HEK293 (cell line): Measurements from ENCODE around the gene IRF1.

ENCODE experiments used
- CTCF ChIA-PET: fragments of 350-600 bp; formaldehyde crosslinking; extraction: SDS; loops from one replicate; lab custom pipeline; 2021; ENCODE audit warnings: antibody characterized with exemption; lab: Yijun Ruan, JAX
- POLR2A ChIA-PET: fragments of 300-600 bp; formaldehyde crosslinking; extraction: SDS; loops from one replicate; lab custom pipeline; 2020; ENCODE audit warnings: antibody characterized with exemption, inconsistent platforms; lab: Yijun Ruan, JAX
- H3K27ac ChIP-seq: fragments of 200-500 bp; sonication (Bioruptor generic); 2 replicates; pipeline ENCODE4 v1.5.1; 2014; ENCODE audit warnings: low read depth, low read length, control low read depth, inconsistent platforms; ENCODE audit errors: extremely low read depth
- H3K36me3 ChIP-seq, 2 experiments: fragments of 200-500 bp in 1 of 2; sonication (Bioruptor generic) in 1 of 2; 1 replicate in 1 of 2; 2 replicates in 1 of 2; pipeline ENCODE4 v1.5.1; 2014 to 2017; ENCODE audit warnings: inconsistent platforms in 2 of 2, low read length in 2 of 2; ENCODE audit not compliant: control insufficient read depth in 2 of 2, insufficient read depth in 1 of 2
- H3K4me1 ChIP-seq: fragments of 200-500 bp; sonication (Bioruptor generic); 2 replicates; pipeline ENCODE4 v1.5.1; 2014; ENCODE audit warnings: mild to moderate bottlenecking, low read length, inconsistent platforms; ENCODE audit not compliant: control insufficient read depth, insufficient read depth
- H3K4me3 ChIP-seq: 2 replicates; pipeline ENCODE4 v1.5.1; 2011; ENCODE audit warnings: low read depth, mild to moderate bottlenecking, control low read depth, low read length, moderate library complexity
- H3K9me3 ChIP-seq: fragments of 200-500 bp; sonication (Bioruptor generic); 2 replicates; pipeline ENCODE4 v1.5.1; 2014; ENCODE audit warnings: low read depth, low read length, inconsistent platforms; ENCODE audit not compliant: control insufficient read depth, insufficient read depth
- HOXC10 ChIP-seq: sonication (generic); formaldehyde crosslinking; IDR thresholded peaks from 2 replicates; pipeline ENCODE4 v1.8.1; 2023; ENCODE audit warnings: mild to moderate bottlenecking, missing genetic modification reagents
- KLF16 ChIP-seq: fragments of 450-650 bp; formaldehyde crosslinking; IDR thresholded peaks from 2 replicates; pipeline ENCODE4 v1.5.1; 2017; ENCODE audit warnings: missing biosample characterization, missing genetic modification characterization
- KLF7 ChIP-seq: fragments of 450-650 bp; formaldehyde crosslinking; IDR thresholded peaks from 2 replicates; pipeline ENCODE4 v1.5.1; 2016; ENCODE audit warnings: missing biosample characterization, missing genetic modification characterization, borderline replicate concordance
- PRDM1 ChIP-seq: fragments of 450-650 bp; formaldehyde crosslinking; IDR thresholded peaks from 2 replicates; pipeline ENCODE4; 2016; ENCODE audit warnings: missing biosample characterization, missing genetic modification characterization
- YY1 ChIP-seq: fragments of 450-650 bp; formaldehyde crosslinking; IDR thresholded peaks from 2 replicates; pipeline ENCODE4 v1.5.1; 2018; ENCODE audit warnings: missing biosample characterization, missing genetic modification characterization
- ZIC2 ChIP-seq: fragments of 450-650 bp; formaldehyde crosslinking; IDR thresholded peaks from 2 replicates; pipeline ENCODE4 v1.5.1; 2016; ENCODE audit warnings: missing biosample characterization, missing genetic modification characterization
- ZNF121 ChIP-seq: fragments of 450-650 bp; formaldehyde crosslinking; IDR thresholded peaks from 2 replicates; pipeline ENCODE4 v1.5.1; 2016; ENCODE audit warnings: missing biosample characterization, missing genetic modification characterization
- ZNF394 ChIP-seq: fragments of 450-650 bp; formaldehyde crosslinking; IDR thresholded peaks from 2 replicates; pipeline ENCODE4 v1.5.1; 2016; ENCODE audit warnings: missing biosample characterization, missing genetic modification characterization, mild to moderate bottlenecking, moderate library complexity, borderline replicate concordance
- ZNF416 ChIP-seq: fragments of 450-650 bp; formaldehyde crosslinking; IDR thresholded peaks from 2 replicates; pipeline ENCODE4 v1.5.1; 2016; ENCODE audit warnings: missing biosample characterization, missing genetic modification characterization
- ZNF629 ChIP-seq: fragments of 450-650 bp; formaldehyde crosslinking; IDR thresholded peaks from 2 replicates; pipeline ENCODE4 v1.5.1; 2017; ENCODE audit warnings: missing biosample characterization, missing genetic modification characterization
- ZNF670 ChIP-seq: fragments of 450-650 bp; formaldehyde crosslinking; IDR thresholded peaks from 2 replicates; pipeline ENCODE4 v1.5.1; 2016; ENCODE audit warnings: missing biosample characterization, missing genetic modification characterization, low read depth
- TF ChIP-seq, protein P1 (sequence below): fragments of 450-650 bp; formaldehyde crosslinking; IDR thresholded peaks from 2 replicates; pipeline ENCODE4 v1.5.1; 2017; ENCODE audit warnings: missing biosample characterization, missing genetic modification characterization
- TF ChIP-seq, protein P2 (sequence below): fragments of 450-650 bp; formaldehyde crosslinking; IDR thresholded peaks from 2 replicates; pipeline ENCODE4 v1.5.1; 2016; ENCODE audit warnings: missing biosample characterization, missing genetic modification characterization
- TF ChIP-seq, protein P3 (sequence below): fragments of 450-650 bp; formaldehyde crosslinking; IDR thresholded peaks from 2 replicates; pipeline ENCODE4 v1.5.1; 2016; ENCODE audit warnings: missing biosample characterization, missing genetic modification characterization
- TF ChIP-seq, protein P4 (sequence below): fragments of 450-650 bp; IDR thresholded peaks from 2 replicates; pipeline ENCODE4 v1.5.1; 2018; ENCODE audit warnings: missing biosample characterization, mild to moderate bottlenecking, missing genetic modification characterization
- TF ChIP-seq, protein P5 (sequence below): fragments of 450-650 bp; formaldehyde crosslinking; IDR thresholded peaks from 2 replicates; pipeline ENCODE4 v1.5.1; 2016; ENCODE audit warnings: missing biosample characterization, missing genetic modification characterization

IRF1 gene

DNA sequence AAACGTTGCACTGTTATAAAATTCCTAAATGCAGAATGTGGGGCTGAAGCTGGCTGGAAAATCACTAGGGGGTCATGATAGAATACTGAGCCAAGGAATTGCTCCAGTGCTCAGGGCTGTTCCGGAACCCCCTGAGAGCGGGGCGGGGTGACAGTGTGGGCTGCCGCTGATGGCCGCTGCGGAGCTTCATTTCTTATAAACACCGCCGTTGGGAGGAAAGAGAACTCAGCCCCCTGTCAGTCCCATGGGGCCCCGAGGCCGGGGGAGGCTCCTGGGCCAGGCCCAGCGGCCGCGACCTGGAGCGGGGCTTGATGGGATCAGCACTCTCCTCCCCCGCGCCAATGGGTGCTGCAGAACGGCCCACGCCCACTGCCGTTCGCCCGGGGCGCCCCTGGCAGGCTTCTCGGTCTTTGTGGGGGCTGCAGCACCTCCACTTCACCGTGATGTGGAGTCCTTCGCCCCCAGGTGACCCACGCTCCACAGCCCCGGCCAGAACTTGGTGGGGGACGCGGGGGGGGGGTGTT, 5.2 kb upstream of the IRF1 start (continued):
- TF ChIP-seq, protein P1, sequence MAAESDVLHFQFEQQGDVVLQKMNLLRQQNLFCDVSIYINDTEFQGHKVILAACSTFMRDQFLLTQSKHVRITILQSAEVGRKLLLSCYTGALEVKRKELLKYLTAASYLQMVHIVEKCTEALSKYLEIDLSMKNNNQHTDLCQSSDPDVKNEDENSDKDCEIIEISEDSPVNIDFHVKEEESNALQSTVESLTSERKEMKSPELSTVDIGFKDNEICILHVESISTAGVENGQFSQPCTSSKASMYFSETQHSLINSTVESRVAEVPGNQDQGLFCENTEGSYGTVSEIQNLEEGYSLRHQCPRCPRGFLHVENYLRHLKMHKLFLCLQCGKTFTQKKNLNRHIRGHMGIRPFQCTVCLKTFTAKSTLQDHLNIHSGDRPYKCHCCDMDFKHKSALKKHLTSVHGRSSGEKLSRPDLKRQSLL (tag by site-specific recombination), result peak; percentile 47; the same call in 1 of the 2 replicates
- TF ChIP-seq ZIC2 (tag by site-specific recombination) (peak; percentile 84), HOXC10 (CRISPR knock-in tag) (no peak), ZNF670 (tag by site-specific recombination) (no peak), KLF7 (tag by site-specific recombination) (peak; percentile 49; the same call in 1 of the 2 replicates), KLF16 (peak; percentile 34; the same call in 1 of the 2 replicates), ZNF394 (tag by site-specific recombination) (peak; percentile 50; the same call in 1 of the 2 replicates)
- TF ChIP-seq, protein P2, sequence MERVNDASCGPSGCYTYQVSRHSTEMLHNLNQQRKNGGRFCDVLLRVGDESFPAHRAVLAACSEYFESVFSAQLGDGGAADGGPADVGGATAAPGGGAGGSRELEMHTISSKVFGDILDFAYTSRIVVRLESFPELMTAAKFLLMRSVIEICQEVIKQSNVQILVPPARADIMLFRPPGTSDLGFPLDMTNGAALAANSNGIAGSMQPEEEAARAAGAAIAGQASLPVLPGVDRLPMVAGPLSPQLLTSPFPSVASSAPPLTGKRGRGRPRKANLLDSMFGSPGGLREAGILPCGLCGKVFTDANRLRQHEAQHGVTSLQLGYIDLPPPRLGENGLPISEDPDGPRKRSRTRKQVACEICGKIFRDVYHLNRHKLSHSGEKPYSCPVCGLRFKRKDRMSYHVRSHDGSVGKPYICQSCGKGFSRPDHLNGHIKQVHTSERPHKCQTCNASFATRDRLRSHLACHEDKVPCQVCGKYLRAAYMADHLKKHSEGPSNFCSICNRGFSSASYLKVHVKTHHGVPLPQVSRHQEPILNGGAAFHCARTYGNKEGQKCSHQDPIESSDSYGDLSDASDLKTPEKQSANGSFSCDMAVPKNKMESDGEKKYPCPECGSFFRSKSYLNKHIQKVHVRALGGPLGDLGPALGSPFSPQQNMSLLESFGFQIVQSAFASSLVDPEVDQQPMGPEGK (tag by site-specific recombination), result peak; percentile 78
- TF ChIP-seq, protein P3, sequence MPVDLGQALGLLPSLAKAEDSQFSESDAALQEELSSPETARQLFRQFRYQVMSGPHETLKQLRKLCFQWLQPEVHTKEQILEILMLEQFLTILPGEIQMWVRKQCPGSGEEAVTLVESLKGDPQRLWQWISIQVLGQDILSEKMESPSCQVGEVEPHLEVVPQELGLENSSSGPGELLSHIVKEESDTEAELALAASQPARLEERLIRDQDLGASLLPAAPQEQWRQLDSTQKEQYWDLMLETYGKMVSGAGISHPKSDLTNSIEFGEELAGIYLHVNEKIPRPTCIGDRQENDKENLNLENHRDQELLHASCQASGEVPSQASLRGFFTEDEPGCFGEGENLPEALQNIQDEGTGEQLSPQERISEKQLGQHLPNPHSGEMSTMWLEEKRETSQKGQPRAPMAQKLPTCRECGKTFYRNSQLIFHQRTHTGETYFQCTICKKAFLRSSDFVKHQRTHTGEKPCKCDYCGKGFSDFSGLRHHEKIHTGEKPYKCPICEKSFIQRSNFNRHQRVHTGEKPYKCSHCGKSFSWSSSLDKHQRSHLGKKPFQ (tag by site-specific recombination), result no peak
- TF ChIP-seq, protein P4, sequence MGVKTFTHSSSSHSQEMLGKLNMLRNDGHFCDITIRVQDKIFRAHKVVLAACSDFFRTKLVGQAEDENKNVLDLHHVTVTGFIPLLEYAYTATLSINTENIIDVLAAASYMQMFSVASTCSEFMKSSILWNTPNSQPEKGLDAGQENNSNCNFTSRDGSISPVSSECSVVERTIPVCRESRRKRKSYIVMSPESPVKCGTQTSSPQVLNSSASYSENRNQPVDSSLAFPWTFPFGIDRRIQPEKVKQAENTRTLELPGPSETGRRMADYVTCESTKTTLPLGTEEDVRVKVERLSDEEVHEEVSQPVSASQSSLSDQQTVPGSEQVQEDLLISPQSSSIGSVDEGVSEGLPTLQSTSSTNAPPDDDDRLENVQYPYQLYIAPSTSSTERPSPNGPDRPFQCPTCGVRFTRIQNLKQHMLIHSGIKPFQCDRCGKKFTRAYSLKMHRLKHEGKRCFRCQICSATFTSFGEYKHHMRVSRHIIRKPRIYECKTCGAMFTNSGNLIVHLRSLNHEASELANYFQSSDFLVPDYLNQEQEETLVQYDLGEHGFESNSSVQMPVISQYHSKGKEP (tag by site-specific recombination), result peak; percentile 42; the same call in 1 of the 2 replicates
- TF ChIP-seq, protein P5, sequence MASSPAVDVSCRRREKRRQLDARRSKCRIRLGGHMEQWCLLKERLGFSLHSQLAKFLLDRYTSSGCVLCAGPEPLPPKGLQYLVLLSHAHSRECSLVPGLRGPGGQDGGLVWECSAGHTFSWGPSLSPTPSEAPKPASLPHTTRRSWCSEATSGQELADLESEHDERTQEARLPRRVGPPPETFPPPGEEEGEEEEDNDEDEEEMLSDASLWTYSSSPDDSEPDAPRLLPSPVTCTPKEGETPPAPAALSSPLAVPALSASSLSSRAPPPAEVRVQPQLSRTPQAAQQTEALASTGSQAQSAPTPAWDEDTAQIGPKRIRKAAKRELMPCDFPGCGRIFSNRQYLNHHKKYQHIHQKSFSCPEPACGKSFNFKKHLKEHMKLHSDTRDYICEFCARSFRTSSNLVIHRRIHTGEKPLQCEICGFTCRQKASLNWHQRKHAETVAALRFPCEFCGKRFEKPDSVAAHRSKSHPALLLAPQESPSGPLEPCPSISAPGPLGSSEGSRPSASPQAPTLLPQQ (tag by site-specific recombination), result no peak; the same call in 1 of the 2 replicates

DNA sequence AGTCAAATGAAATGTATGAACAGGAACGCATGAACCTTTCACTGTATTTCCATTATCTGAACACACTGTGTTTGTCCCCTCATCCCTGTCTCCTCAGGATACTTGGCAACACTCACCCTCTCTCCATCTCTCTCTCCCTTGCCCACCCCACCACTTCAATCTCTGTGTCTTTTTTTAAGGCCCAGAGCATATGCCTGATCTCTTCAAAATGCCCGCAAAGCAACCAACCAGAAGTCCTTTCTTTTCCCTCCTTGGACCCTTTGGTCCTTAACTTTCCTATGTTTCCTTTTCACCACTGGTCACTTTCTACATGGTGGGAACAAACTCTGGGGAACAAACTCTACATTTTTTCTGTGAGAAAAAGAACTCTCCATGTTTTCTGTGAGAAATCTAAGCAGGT, 3.2 kb upstream of the IRF1 start:
- Histone ChIP-seq H3K36me3 (peaks cover 0 to 3% of the 10 kb centered on the region in 2 experiments; a peak in 1 of 3 replicates), H3K4me1 (peaks cover 6% of the 10 kb centered on the region), H3K4me3 (no peak overlapping the region), H3K9me3 (no peaks in the 10 kb centered on the region), H3K27ac (no peak overlapping the region)
- ChIA-PET POLR2A (no interaction called here), CTCF (no interaction called here)
- TF ChIP-seq PRDM1 (tag by site-specific recombination) (peak; percentile 44; the same call in 1 of the 2 replicates), ZNF416 (tag by site-specific recombination) (no peak), YY1 (no peak), ZNF121 (tag by site-specific recombination) (no peak), ZNF629 (no peak)
- TF ChIP-seq, all 188 proteins: peak for 1
